Measurements from ENCODE around the gene EGFR. TPM values are rescaled to one million over a fixed set of nuclear protein-coding genes. Genes with fewer than 3 reads are reported as not detected.

Gene EGFR
- total and polyA plus RNA-seq, 4 experiments from 2014 or later, result not detected

DNA sequence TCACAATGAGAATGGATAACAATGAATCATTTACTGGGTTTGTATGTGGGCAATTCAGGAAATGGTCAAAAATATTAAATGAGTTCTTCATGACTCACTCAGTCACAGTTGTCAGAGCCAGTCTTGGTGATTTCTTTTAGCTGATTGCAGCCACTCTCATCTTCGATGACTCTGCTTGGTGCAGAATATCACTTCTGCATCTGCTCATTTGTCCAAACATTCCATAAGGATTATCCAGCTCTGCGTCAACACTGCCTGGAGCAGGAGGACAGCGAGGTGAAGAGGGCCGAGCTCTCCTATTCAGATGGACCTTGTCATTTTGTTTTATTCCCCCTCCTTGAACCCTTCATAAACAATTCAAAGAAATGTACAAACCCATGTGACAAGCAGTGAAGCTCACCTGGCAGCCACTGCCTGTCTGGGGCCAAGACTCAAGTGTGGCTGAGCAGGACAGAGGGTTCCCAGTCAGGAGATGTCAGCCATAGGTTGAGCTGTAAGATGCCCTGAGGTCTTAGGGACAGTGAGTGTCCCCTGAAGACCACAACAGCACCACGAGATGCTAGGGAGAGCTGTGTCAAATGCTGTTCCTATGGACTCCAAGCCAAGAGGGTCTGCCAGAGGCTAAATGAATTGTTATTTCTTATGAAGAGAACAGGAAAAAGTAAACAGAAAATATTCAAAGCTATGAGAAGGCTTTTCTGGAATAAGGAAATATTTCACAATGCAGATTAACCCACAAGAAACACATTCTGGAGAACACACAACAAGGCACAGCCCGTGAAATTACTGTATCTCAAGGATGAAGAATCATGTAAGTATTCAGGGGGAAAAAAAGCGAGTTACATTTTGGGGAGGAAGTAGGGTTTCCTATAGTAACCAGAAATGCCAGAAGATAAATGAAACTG is 33.1 kb upstream of the EGFR start:
- intact Hi-C loops (cut with micrococcal nuclease), result no loop called here
- Mint-ChIP-seq H3K27ac (no peak overlapping the region), H3K9me3 (peaks cover 0 to 9% (median 0%) of the 10 kb centered on the region in 8 donors), H3K4me3 (no peak overlapping the region), H3K36me3 (no peaks in the 10 kb centered on the region), H3K27me3 (peaks cover 6 to 9% of the 10 kb centered on the region in 2 donors), H3K4me1 (no peaks in the 10 kb centered on the region)
- Histone ChIP-seq H3K4me3 (ENCODE audit: low read length in 2 of 2) (no peak overlapping the region), H3K27me3 (ENCODE audit: insufficient read depth, low read length) (no peaks in the 10 kb centered on the region), H3K27ac (ENCODE audit: low read depth, low read length) (no peak overlapping the region), H3K4me1 (ENCODE audit: insufficient read depth, low read length) (no peaks in the 10 kb centered on the region), H3K36me3 (ENCODE audit: insufficient read depth, low read length) (no peaks in the 10 kb centered on the region), H3K9me3 (ENCODE audit: control insufficient read depth in 1 of 2, low read length in 2 of 2) (no peaks in the 10 kb centered on the region)
- DNase-seq, result no peak
- CTCF ChIA-PET (ENCODE audit: partially characterized antibody), result no interaction called here
- POLR2A ChIA-PET (ENCODE audit: partially characterized antibody), result no interaction called here

DNA sequence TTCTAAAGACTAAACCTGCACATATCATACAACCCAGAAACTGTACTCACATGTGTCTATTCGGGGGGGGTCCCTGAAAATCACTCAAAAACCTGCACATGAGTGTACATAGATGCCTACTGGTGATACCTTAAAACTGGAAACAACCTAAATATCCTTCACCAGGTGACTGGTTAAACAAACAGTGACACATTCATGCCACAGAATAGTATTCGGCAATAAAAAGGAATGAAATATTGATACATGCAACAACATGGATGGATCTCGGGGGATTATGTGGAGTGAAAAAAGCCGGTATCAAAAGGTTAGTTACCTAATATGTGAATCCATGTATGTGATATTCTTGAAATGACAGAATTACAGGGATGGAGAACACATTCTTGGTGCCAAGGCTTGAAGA is 32.1 kb upstream of the EGFR start:
- DNase-seq, result no peak
- H3K36me3 Mint-ChIP-seq, result no peaks in the 10 kb centered on the region

GRCh38 chr7:54987772-54988171 is 31.0 kb upstream of the EGFR start:
- POLR2A ChIA-PET (ENCODE audit: partially characterized antibody), result no interaction called here
- H3K27me3 ChIP-seq (ENCODE audit: insufficient read depth, low read length), result no peaks in the 10 kb centered on the region
- H3K4me3 ChIP-seq (ENCODE audit: low read length in 2 of 2), result no peak overlapping the region
- H3K36me3 Mint-ChIP-seq, result no peaks in the 10 kb centered on the region
- CTCF ChIA-PET (ENCODE audit: partially characterized antibody), result no interaction called here
- H3K9me3 ChIP-seq (ENCODE audit: control insufficient read depth in 1 of 2, low read length in 2 of 2), result no peaks in the 10 kb centered on the region
- H3K9me3 Mint-ChIP-seq, result peaks cover 0 to 9% (median 0%) of the 10 kb centered on the region in 8 donors
- no peaks in the 10 kb centered on the region for H3K4me1 Mint-ChIP-seq
- no peak overlapping the region for H3K27ac ChIP-seq (ENCODE audit: low read depth, low read length)
- H3K36me3 ChIP-seq (ENCODE audit: insufficient read depth, low read length), result no peaks in the 10 kb centered on the region
- H3K27me3 Mint-ChIP-seq, result peaks cover 5 to 7% of the 10 kb centered on the region in 2 donors
- H3K4me1 ChIP-seq (ENCODE audit: insufficient read depth, low read length), result no peaks in the 10 kb centered on the region
- no peak overlapping the region for H3K4me3 Mint-ChIP-seq
- no peak overlapping the region for H3K27ac Mint-ChIP-seq
- no peak for DNase-seq
- intact Hi-C loops (cut with micrococcal nuclease), result no loop called here

More for the DNA sequence above, 32.1 kb upstream of the EGFR start:
- intact Hi-C loops (cut with micrococcal nuclease), result no loop called here
- Histone ChIP-seq H3K4me1 (ENCODE audit: insufficient read depth, low read length) (no peaks in the 10 kb centered on the region), H3K4me3 (ENCODE audit: low read length in 2 of 2) (no peak overlapping the region), H3K27ac (ENCODE audit: low read depth, low read length) (no peak overlapping the region), H3K27me3 (ENCODE audit: insufficient read depth, low read length) (no peaks in the 10 kb centered on the region), H3K36me3 (ENCODE audit: insufficient read depth, low read length) (no peaks in the 10 kb centered on the region), H3K9me3 (ENCODE audit: control insufficient read depth in 1 of 2, low read length in 2 of 2) (no peaks in the 10 kb centered on the region)
- ChIA-PET POLR2A (ENCODE audit: partially characterized antibody) (no interaction called here), CTCF (ENCODE audit: partially characterized antibody) (no interaction called here)
- H3K4me3 Mint-ChIP-seq, result no peak overlapping the region
- no peaks in the 10 kb centered on the region for H3K4me1 Mint-ChIP-seq
- peaks cover 0 to 9% (median 0%) of the 10 kb centered on the region in 8 donors for H3K9me3 Mint-ChIP-seq
- H3K27me3 Mint-ChIP-seq, result peaks cover 7 to 9% of the 10 kb centered on the region in 2 donors
- H3K27ac Mint-ChIP-seq, result no peak overlapping the region

DNA sequence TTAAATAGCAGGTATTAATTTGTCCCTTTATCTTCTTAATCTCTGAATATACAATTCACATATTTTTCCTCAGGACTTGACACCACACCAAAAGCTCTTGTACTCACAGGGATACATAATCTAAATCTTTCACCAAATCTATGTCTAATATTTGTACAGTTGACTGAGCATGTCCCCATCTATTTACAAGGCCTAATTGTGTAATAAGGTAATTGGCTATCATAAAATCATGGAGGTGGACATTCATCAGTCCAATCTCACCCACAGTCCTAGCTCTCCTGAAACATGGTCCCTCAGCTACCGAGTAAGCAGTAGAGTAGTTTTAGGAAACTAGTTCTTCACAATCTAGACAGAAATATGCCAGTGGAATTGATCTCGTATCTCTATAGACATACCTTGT is 30.3 kb upstream of the EGFR start:
- Histone ChIP-seq H3K36me3 (ENCODE audit: insufficient read depth, low read length) (no peaks in the 10 kb centered on the region), H3K9me3 (ENCODE audit: control insufficient read depth in 1 of 2, low read length in 2 of 2) (no peaks in the 10 kb centered on the region), H3K4me1 (ENCODE audit: insufficient read depth, low read length) (no peaks in the 10 kb centered on the region), H3K27me3 (ENCODE audit: insufficient read depth, low read length) (no peaks in the 10 kb centered on the region), H3K4me3 (ENCODE audit: low read length in 2 of 2) (no peak overlapping the region), H3K27ac (ENCODE audit: low read depth, low read length) (no peak overlapping the region)
- H3K4me3 Mint-ChIP-seq, result no peak overlapping the region
- H3K9me3 Mint-ChIP-seq, result peaks cover 0 to 9% (median 0%) of the 10 kb centered on the region in 8 donors
- no peak overlapping the region for H3K27ac Mint-ChIP-seq
- CTCF ChIA-PET (ENCODE audit: partially characterized antibody), result no interaction called here
- H3K36me3 Mint-ChIP-seq, result no peaks in the 10 kb centered on the region
- H3K27me3 Mint-ChIP-seq, result peaks cover 5 to 7% of the 10 kb centered on the region in 2 donors
- DNase-seq, result no peak
- H3K4me1 Mint-ChIP-seq, result no peaks in the 10 kb centered on the region
- POLR2A ChIA-PET (ENCODE audit: partially characterized antibody), result no interaction called here
- intact Hi-C loops (cut with micrococcal nuclease), result no loop called here

- Mint-ChIP-seq H3K36me3 (no peaks in the 10 kb centered on the region), H3K4me1 (peaks cover 0 to 5% (median 0%) of the 10 kb centered on the region in 4 donors), H3K27me3 (peaks cover 4 to 7% of the 10 kb centered on the region in 2 donors), H3K27ac (no peak overlapping the region), H3K4me3 (no peak overlapping the region), H3K9me3 (peaks cover 0 to 8% (median 0%) of the 10 kb centered on the region in 8 donors)
- Histone ChIP-seq H3K9me3 (ENCODE audit: control insufficient read depth in 1 of 2, low read length in 2 of 2) (no peaks in the 10 kb centered on the region), H3K4me1 (ENCODE audit: insufficient read depth, low read length) (no peaks in the 10 kb centered on the region), H3K27ac (ENCODE audit: low read depth, low read length) (no peak overlapping the region), H3K4me3 (ENCODE audit: low read length in 2 of 2) (no peak overlapping the region), H3K36me3 (ENCODE audit: insufficient read depth, low read length) (no peaks in the 10 kb centered on the region), H3K27me3 (ENCODE audit: insufficient read depth, low read length) (no peaks in the 10 kb centered on the region)
- ChIA-PET POLR2A (ENCODE audit: partially characterized antibody) (no interaction called here), CTCF (ENCODE audit: partially characterized antibody) (no interaction called here)
- intact Hi-C loops (cut with micrococcal nuclease), result no loop called here
- DNase-seq, result no peak
Observed at GRCh38 chr7:54989453-54990225, 29.2 kb upstream of the EGFR start.

GRCh38 chr7:54991341-54991740 is 27.5 kb upstream of the EGFR start:
- ChIA-PET CTCF (ENCODE audit: partially characterized antibody) (no interaction called here), POLR2A (ENCODE audit: partially characterized antibody) (no interaction called here)
- DNase-seq, result no peak
- no peaks in the 10 kb centered on the region for H3K36me3 ChIP-seq (ENCODE audit: insufficient read depth, low read length)
- H3K4me3 ChIP-seq (ENCODE audit: low read length in 2 of 2), result no peak overlapping the region
- intact Hi-C loops (cut with micrococcal nuclease), result no loop called here
- Mint-ChIP-seq H3K36me3 (no peaks in the 10 kb centered on the region), H3K27ac (no peak overlapping the region), H3K27me3 (peaks cover 0 to 3% of the 10 kb centered on the region in 2 donors), H3K4me3 (no peak overlapping the region), H3K9me3 (peaks cover 0 to 3% (median 0%) of the 10 kb centered on the region in 8 donors), H3K4me1 (peaks cover 11 to 22% (median 12%) of the 10 kb centered on the region in 4 donors)
- H3K9me3 ChIP-seq (ENCODE audit: control insufficient read depth in 1 of 2, low read length in 2 of 2), result no peaks in the 10 kb centered on the region
- H3K27ac ChIP-seq (ENCODE audit: low read depth, low read length), result no peak overlapping the region
- no peaks in the 10 kb centered on the region for H3K27me3 ChIP-seq (ENCODE audit: insufficient read depth, low read length)
- H3K4me1 ChIP-seq (ENCODE audit: insufficient read depth, low read length), result peaks cover 13% of the 10 kb centered on the region

DNA sequence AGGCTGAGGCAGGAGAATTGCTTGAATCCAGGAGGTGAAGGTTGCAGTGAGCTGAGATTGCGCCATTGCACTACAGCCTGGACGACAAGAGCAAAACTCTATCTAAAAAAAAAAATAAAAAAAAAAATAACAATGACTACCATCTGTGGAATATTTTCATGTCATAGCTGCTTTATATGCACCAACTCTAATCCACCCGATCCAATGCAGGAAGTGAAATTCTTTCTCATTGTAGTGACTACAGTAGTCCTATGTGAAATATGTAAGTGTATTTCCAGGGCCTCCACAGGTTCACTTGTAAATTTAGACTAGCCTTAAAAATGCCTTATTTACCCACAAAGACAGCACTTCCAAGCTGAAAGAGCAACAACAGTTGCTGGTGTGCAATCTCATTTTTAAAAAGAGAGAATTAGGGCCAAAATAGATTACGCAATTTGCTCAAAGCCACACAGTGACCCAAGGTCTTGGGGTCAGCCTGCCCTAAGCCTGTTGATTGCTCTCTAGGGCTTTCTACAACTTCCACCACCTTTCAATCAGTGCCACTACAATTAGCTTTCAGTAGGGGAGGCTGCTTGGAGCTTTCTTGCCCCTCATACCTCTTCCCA is 25.8 kb upstream of the EGFR start:
- intact Hi-C loops (cut with micrococcal nuclease), result no loop called here

More for the DNA sequence above, 25.8 kb upstream of the EGFR start:
- POLR2A ChIA-PET (ENCODE audit: partially characterized antibody), result no interaction called here
- peaks cover 14 to 30% (median 21%) of the 10 kb centered on the region in 4 donors for H3K4me1 Mint-ChIP-seq
- peaks cover 0 to 3% of the 10 kb centered on the region in 2 donors for H3K27me3 Mint-ChIP-seq
- no peaks in the 10 kb centered on the region for H3K27me3 ChIP-seq (ENCODE audit: insufficient read depth, low read length)
- DNase-seq, result no peak
- no peak overlapping the region for H3K4me3 ChIP-seq (ENCODE audit: low read length in 2 of 2)
- H3K36me3 ChIP-seq (ENCODE audit: insufficient read depth, low read length), result no peaks in the 10 kb centered on the region
- H3K9me3 Mint-ChIP-seq, result peaks cover 0 to 3% (median 0%) of the 10 kb centered on the region in 8 donors
- H3K4me3 Mint-ChIP-seq, result no peak overlapping the region
- no peak overlapping the region for H3K27ac ChIP-seq (ENCODE audit: low read depth, low read length)
- H3K4me1 ChIP-seq (ENCODE audit: insufficient read depth, low read length), result peaks cover 19% of the 10 kb centered on the region
- H3K27ac Mint-ChIP-seq, result no peak overlapping the region
- no peaks in the 10 kb centered on the region for H3K9me3 ChIP-seq (ENCODE audit: control insufficient read depth in 1 of 2, low read length in 2 of 2)
- no peaks in the 10 kb centered on the region for H3K36me3 Mint-ChIP-seq
- CTCF ChIA-PET (ENCODE audit: partially characterized antibody), result no interaction called here

Measured in CD4-positive, alpha-beta memory T cell (primary cell).